ENCODE measurements around the gene MRPS26. TPM values are rescaled to one million over a fixed set of nuclear protein-coding genes. Genes with fewer than 3 reads are reported as not detected.

The MRPS26 gene
- total and polyA plus RNA-seq, 2 donors from 2014 or later, result 39.8 to 109 TPM

DNA sequence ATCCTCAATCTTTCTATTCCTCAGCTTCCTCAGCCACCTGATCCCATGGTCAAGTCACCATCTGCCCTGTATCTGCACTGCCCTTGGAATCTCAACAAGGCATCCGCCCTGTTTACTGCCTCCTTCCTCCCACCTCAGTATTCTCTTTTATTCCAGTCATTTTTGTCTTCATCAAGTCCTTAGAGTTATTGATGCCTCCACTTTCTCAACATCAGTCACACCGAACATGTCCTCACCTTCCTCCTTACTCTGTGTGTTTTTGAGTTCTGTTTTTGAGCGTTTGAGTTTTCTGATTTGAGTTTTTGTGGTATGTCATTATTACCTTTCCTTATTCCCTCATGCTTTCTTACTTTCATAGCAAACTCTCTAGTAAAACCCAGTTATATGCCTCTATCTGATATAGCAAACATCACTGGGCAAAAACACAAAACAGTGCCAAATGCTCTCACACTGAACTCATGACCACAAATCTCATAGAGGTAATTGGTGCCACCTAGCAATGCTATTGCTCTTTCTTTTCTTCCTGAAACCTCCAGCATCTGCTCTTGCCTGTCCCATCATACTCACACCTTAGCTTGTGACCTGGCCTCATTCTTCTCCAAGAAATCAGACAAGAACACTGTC lies 14.2 kb upstream of the MRPS26 start:
- Histone ChIP-seq H3K36me3 (ENCODE audit: control insufficient read depth in 2 of 3, insufficient read depth in 3 of 3, low read length in 3 of 3) (peaks cover 4 to 40% (median 25%) of the 10 kb centered on the region in 3 donors), H3K4me3 (ENCODE audit: low read length in 3 of 3) (no peak overlapping the region), H3K4me1 (ENCODE audit: control insufficient read depth in 2 of 3, insufficient read depth in 2 of 3, low read depth in 1 of 3, low read length in 3 of 3) (no peaks in the 10 kb centered on the region), H3K9me3 (ENCODE audit: control insufficient read depth in 2 of 3, insufficient read depth in 1 of 3, low read length in 3 of 3) (no peaks in the 10 kb centered on the region), H3K9ac (ENCODE audit: low read length in 3 of 3) (no peak overlapping the region), H3K27ac (ENCODE audit: low read depth in 2 of 2, low read length in 2 of 2) (no peak overlapping the region), H3K27me3 (ENCODE audit: control insufficient read depth, insufficient read depth, low read length) (no peaks in the 10 kb centered on the region)
- TF ChIP-seq, protein P1, sequence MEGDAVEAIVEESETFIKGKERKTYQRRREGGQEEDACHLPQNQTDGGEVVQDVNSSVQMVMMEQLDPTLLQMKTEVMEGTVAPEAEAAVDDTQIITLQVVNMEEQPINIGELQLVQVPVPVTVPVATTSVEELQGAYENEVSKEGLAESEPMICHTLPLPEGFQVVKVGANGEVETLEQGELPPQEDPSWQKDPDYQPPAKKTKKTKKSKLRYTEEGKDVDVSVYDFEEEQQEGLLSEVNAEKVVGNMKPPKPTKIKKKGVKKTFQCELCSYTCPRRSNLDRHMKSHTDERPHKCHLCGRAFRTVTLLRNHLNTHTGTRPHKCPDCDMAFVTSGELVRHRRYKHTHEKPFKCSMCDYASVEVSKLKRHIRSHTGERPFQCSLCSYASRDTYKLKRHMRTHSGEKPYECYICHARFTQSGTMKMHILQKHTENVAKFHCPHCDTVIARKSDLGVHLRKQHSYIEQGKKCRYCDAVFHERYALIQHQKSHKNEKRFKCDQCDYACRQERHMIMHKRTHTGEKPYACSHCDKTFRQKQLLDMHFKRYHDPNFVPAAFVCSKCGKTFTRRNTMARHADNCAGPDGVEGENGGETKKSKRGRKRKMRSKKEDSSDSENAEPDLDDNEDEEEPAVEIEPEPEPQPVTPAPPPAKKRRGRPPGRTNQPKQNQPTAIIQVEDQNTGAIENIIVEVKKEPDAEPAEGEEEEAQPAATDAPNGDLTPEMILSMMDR (IDR thresholded peaks at IDR 0.05; ENCODE audit: borderline replicate concordance, extremely low read depth, insufficient read depth), result no peak
- FAIRE-seq, result no peak
- intact Hi-C loops (cut with DNase I), result no loop called here
- DNase-seq, result no peak

DNA sequence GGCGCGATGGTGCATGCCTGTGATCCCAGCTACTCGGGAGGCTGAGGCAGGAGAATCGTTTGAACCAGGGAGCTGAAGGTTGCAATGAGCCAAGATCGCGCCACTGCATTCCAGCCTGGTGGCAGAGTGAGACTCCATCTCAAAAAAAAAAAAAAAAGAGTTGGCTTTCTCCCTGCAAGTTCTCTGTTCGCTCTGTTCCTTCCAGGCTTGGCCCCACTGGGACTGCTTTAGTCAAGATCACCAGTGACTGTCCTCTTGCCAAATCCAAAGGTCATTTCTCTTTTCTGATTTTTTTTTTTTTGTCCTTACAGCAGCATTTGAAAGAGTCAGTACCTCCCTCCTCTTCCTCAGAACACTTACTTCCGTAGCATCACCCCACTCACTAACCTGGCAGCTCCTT lies 13.2 kb upstream of the MRPS26 start:
- Histone ChIP-seq H3K27ac (ENCODE audit: low read depth in 2 of 2, low read length in 2 of 2) (no peak overlapping the region), H3K4me3 (ENCODE audit: low read length in 3 of 3) (no peak overlapping the region), H3K27me3 (ENCODE audit: control insufficient read depth, insufficient read depth, low read length) (no peaks in the 10 kb centered on the region), H3K36me3 (ENCODE audit: control insufficient read depth in 2 of 3, insufficient read depth in 3 of 3, low read length in 3 of 3) (peaks cover 4 to 40% (median 29%) of the 10 kb centered on the region in 3 donors), H3K4me1 (ENCODE audit: control insufficient read depth in 2 of 3, insufficient read depth in 2 of 3, low read depth in 1 of 3, low read length in 3 of 3) (no peaks in the 10 kb centered on the region), H3K9ac (ENCODE audit: low read length in 3 of 3) (no peak overlapping the region), H3K9me3 (ENCODE audit: control insufficient read depth in 2 of 3, insufficient read depth in 1 of 3, low read length in 3 of 3) (no peaks in the 10 kb centered on the region)
- TF ChIP-seq, protein P1 (IDR thresholded peaks at IDR 0.05; ENCODE audit: borderline replicate concordance, extremely low read depth, insufficient read depth), result no peak
- FAIRE-seq, result no peak
- peak in 1 of 5 donors; percentile 86 for DNase-seq
- intact Hi-C loops (cut with DNase I), result no loop called here

DNA sequence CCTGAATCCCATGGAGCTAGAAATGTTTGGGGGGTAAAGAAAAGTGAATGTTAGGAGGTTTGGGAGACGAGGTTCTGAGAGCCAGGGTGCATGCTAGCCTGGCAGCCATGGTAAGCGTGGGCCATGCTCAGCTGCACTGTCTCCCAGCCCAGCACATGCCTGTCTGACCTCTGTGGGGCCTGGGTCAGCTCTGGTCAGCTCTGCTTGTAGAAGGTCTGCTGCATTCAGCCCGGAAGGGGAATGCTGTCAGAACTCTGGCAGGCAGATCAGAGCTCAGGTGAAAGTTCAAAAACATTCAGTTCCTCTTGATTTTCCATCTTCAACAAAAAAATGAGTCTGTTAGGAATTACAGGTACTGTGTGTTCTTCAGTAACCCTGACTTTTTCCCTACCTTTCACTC lies 8.2 kb upstream of the MRPS26 start:
- FAIRE-seq, result no peak
- H3K4me1 ChIP-seq (ENCODE audit: control insufficient read depth in 2 of 3, insufficient read depth in 2 of 3, low read depth in 1 of 3, low read length in 3 of 3), result peaks cover 2 to 8% (median 4%) of the 10 kb centered on the region in 3 donors
- intact Hi-C loops (cut with DNase I), result no loop called here
- H3K9ac ChIP-seq (ENCODE audit: low read length in 3 of 3), result no peak overlapping the region
- no peak for DNase-seq
- H3K36me3 ChIP-seq (ENCODE audit: control insufficient read depth in 2 of 3, insufficient read depth in 3 of 3, low read length in 3 of 3), result peaks cover 6 to 49% (median 33%) of the 10 kb centered on the region in 3 donors
- no peaks in the 10 kb centered on the region for H3K27me3 ChIP-seq (ENCODE audit: control insufficient read depth, insufficient read depth, low read length)
- H3K9me3 ChIP-seq (ENCODE audit: control insufficient read depth in 2 of 3, insufficient read depth in 1 of 3, low read length in 3 of 3), result no peaks in the 10 kb centered on the region
- TF ChIP-seq, protein P1 (IDR thresholded peaks at IDR 0.05; ENCODE audit: borderline replicate concordance, extremely low read depth, insufficient read depth), result no peak
- no peak overlapping the region for H3K27ac ChIP-seq (ENCODE audit: low read depth in 2 of 2, low read length in 2 of 2)
- no peak overlapping the region for H3K4me3 ChIP-seq (ENCODE audit: low read length in 3 of 3)

Data from kidney (tissue), 14 donors.